GM19240 (cell line): ENCODE measurements around the gene KATNIP.

Source experiments
- DNase-seq: peaks from one replicate; pipeline ENCODE4 v3.0.0; 2011; ENCODE audit warnings: low spot score; ENCODE audit not compliant: insufficient read length

The KATNIP gene

DNA sequence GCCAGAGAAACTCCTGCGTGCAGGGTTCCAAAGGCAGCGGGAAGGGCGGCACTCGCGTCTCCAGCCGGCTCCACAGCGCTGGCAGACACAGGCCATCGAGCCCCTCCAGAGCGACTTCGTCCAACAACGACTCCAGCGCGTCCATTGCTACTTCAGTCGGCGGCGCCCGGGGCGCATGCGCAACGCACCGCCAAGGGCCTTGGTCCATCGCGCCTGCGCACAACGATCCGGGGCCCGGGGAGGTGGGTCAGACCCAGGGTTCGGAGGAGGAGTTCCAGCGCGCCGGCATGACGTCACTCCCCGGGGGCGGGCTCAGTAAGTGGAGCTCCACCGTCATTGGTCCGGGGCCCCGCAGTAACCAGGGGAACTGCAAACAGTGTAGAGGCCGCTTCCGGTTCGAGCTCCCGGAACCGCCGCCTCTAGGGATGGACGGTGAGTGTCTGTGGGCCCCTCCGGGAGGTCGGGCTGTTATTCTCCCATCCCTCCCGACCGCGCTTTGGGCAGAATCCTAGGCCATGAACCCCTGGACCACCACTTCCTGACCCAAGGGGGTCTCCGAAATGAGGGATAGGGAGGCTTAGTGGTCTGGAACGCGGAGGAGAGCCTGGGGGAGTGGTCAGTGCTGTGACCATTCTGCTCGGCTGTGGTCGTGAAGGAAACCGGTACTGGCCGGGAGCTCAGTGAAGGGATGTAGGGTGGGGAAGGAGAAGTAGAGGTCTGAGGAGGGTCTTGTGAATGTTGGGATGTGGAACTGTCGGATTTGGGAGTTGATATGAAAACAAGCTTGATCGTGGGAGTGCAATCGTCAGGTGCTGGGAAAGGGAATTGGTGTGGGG, at the start of gene KATNIP, which contains the start of gene GTF3C1:
KATNIP (plus strand) TSS at position 399 of the 836 bp plus-strand sequence; CDS start at position 426, 27 bp downstream.
GTF3C1 (minus strand) TSS at position 168 of the 836 bp plus-strand sequence; CDS start at position 145, 23 bp downstream.
- DNase-seq = peak; percentile 99

DNA sequence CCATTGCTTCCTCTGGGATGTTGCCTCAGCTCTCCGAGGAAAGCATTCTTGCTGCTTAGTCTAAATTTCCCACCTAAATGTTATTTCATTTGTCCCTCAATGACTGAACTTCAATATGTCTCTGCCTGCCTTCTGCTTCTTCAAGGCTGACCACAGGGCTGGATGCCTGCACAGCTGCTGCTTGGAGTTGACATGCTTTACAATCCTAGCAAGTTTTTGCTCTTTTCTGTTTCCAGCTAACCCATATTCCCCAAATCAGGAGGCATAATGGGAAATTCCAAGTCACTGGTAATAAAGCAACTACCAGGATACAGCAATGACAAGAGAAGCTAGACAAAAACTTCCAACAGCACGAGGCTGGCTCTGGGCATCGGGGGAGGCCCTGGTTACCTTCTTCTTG, 49.1 kb upstream of the KATNIP start:
- no peak for DNase-seq

DNA sequence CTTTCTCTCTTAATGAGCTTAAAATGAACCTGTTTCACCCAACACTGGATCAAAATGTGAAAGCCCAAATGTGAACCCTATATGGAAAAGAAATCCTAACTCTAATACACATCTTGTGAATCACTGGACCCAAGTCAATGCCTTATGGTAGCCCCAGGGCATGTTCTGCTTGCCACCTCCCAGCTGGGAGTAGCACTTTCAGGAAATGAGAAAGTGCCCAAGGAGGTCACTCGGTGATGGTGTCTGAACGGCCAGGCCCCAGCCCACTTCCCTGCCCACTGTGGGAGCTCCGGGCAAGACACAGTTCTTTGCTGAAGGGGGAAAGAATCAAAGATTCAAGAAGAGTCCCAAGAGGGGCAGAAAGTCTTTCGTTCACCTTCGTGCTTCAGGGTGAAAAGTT, 46.3 kb upstream of the KATNIP start:
- no peak for DNase-seq

DNA sequence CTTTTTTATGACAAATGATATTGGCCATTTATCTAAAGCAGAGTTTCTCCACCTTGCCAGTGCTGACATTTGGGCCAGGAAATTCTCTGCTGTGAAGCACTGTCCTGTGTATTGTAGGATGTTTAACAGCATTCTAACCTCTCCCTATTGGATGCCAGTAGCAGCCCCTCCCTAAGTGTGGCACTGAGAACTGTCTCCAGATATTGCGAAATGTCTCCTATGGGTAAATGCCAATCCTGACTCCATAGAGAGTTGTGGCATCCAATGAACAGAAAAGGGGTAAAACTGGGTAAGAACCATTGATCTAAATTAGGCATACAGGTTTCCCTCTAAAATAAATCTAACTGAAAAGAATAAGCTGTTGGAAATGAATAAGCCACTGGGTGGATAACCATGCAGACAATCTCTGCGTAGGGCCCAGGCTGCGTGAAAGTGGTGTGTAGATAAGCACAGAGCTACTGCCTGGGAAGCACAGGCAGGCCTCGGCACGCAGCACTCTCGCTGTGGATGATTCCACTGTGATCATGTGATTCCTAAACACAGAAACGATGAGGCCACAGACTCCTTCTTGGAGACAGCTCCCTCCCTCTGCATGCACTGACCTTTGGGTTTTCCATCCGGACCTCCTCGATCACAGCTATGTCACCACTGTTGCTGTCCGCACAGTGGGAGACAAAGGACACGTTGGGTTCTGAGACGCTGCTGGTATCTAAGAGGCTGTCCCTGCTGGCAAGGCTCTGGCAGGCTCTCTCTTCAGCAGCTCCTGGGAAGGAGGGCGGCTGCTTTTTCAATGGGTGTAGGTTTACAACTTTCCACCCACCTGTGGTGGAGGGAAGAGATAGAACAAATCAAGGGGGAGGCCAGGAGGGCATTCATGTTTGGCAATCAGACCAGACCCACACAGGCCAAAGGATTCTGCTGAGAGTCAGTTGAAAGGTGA, 44.4 kb upstream of the KATNIP start:
- no peak for DNase-seq

DNA sequence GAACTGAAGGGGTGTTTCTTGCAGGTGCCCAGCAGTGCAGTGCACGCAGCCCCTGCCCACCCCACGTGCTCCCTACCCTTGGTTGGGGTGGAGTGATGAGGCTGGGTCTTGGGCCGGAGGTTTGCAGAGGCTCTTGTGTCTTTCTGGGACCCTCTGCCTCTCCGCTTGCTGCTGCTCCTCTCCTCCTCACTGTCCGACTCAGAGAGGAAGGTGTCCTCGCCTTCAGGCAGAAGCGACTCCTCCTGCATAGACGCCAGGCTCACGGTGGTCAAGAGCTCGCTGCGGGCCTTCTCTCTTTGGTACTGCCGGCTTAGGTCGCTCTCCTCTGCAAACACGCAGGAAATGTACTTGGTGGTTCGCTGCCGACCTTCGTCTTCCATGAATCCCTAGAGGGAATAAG, 43.2 kb upstream of the KATNIP start:
- no peak for DNase-seq

DNA sequence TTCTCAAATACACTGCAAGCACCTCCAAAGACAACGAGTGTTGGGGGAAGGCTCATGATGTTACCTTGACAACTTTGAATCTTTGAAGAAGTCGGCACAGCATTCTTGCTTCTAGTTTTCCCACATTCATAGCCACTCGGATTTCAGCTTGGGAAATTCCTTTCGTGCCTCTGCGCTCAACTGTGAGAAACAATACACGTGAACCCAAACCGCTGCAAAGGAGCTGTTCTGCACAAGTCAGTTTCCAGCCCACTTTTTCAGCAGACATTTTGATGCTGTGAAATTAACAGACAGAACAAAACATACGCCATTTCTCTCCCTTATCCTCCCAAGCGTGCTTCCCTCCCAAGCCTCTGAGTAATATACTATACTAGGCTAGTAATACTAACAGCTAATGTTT, 41.5 kb upstream of the KATNIP start:
- no peak for DNase-seq

DNA sequence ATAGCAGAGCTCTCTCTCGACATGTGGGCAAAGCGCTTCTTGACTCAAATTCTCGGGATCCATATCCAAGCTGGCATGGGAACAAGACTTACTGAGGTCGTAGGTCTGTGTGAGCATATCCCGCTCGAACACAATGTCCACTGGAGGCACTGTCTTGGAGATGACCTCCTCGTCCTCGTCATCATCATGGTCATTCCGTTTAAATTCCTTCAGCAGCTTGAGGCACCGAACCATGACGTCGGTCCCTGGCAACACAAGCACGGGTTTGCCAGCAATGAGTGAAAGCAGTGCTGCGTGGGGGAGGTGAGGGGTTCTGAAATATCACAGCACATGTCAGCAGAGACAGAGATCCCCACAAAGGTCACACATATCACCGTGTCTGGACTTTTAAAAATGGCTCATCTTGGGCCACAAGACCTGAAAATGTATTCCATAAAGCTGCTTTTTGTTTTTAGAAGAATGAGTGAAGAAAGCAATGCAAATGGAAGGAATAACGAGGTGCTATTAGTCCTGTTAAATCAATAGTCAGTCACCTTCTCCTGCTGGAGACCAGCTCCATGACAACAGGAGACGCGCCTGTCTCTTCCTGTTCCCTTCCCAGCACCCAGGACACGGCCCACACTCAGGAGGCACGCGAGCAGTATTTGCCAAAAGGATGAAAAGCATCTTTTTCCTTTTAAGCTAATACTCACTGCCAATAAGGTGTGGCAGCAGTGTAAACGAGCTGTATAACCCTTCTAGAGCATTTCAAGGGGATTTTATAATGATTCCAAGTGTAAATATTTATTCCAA, 38.1 kb upstream of the KATNIP start:
- no peak for DNase-seq

DNA sequence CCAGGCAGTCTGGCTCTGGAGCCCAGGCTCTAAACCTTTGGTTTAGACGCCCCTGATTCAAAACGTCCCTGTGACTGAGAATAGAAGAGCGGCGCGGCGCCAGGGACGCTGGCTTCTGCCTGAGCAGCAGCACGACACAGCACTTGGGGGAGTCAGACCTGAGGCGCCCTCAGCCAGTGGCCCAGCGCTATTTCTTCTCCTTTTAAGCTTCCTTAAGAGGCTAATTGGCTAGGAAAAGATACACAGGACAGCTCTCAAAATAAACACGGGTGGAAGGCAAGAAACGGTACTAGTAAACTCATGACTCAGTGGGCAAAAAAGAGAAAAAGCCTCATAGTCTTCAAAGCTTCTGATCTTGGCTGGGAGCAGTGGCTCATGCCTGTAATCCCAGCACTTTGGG, 35.1 kb upstream of the KATNIP start:
- no peak for DNase-seq

DNA sequence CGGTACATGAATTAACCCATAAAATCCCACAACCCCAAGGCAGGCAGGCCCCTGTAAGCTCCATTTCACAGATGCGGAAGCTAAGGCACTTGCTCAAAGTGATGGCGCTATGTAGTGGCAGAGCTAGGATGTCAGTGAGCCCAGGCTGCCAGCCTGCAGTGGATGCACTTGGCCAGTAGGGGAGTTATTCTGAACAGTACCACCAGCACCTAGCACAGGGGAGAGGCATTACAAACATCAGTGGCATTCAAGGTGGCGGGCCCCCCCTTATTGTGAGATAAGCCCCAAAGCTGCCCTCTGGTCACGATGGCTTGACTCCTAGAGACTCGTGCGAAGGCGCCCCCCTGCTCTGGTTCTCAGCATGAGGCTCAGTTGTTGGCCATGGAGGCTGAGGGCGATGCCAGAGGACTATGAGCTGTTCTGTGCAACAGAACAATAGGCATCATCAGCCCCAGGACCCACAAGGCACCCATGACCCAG, 34.0 kb upstream of the KATNIP start:
- DNase-seq = peak; percentile 24

DNA sequence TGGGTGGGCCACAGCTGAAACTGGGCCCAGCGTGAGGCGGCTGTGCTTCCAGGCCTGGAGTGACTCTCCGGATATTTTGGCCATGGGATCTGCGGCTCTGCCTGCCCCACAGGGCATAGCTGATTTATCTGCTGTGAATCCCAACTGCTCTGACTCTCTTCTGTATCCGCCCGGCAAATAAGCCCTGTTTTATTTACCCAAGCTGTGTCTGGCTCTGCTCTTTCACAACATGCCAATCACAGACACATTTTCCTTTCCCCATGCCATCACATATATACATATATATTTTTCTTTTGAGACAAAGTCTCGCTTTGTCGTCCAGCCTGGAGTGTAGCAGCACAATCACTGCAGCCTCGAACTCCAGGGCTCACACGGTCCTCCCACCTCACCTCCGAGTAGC, 33.6 kb upstream of the KATNIP start:
- no peak for DNase-seq

DNA sequence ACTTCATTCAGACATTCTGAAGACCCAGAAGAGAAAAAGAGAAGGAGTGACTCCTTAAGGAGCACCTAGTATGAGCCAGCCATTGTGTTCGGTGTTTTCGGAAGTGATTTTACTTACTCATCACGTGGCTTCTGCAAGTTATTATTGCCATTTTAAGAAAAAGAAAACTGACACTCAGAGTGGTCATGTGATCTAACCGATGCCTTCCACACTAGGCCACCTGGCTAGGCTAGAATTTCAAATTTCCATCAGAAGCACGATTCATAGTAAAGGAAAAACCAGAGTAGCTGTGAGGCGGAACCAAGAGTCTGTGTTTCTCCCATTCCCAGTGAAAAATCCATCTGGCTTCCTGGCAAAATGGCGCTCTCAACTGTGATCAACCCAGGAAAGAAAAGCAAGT, 32.3 kb upstream of the KATNIP start:
- no peak for DNase-seq

DNA sequence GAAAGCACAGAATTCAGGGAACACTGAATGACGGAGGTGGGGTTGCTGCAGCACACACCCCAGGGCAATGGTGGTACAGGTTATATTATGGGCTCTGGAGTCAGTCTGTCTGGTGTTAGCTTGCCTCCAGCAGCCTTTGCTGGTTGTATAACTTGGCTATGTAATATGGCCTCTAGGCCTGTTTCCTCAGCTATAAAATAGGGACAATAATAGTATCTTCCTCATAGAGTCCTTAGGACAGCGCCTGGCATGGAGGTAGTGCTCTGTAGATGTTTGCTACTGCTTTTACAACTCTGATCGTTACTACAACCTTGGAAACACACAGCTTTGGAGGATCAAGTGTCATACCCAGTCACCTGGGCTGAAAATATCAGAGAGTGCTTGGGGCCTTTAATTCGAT, 31.7 kb upstream of the KATNIP start:
- no peak for DNase-seq

DNA sequence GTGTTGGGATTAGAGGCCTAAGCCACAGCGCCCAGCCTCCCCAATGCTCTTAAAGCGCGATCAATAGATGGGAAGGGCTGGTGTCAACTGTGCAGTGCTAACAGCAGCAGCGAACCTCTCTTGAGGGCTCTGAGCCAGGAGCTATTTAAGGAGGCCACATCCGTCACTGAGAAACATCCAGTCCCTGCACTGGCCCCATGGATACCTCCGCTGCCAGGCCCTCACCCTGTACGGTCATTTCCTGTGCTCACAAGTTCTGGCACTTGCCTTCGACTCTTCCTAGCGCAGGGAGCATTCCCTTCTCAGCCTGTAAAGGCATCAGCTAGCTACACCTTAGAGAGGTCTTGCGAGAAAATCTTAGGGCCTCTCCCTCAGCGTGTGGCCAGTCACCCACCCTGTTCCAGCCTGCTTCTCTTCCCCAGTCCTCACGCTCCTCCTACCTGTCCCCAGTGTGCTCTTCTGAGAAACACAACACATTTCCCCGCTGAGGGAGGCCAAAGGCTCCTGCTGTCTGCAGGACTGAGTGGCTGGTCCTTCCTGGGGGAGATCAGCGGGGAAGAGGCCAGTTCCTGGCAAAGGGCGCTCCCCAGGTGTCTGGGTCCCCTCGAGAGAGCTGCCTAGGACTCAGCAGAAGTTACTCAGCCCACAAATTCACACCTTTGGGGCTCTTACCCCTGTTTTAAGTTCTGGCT, 28.8 kb upstream of the KATNIP start:
- no peak for DNase-seq

DNA sequence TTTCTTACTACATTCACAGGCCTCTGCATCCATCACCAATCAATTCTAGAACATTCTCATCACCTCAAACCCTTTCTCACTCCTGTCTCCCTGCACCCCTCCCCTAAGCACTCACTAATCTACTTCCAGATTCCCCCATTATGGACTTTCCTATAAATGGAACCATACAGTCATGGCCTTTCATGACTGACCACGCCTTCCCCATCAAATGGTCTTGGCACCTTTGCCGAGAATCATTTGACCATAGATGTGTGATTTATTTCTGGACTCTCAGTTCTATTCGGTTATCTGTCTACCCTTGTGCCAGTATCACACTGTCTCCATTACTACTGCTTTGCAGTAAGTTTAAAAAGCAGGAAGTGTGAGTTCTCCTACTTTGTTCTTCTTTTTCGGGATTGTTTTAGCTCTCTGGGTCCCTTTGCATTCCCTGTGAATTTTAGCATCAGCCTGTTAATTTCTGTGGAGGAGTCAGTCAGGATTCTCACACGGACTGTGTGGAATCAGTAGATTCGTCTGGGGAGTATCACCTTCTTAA, 27.7 kb upstream of the KATNIP start:
- no peak for DNase-seq

DNA sequence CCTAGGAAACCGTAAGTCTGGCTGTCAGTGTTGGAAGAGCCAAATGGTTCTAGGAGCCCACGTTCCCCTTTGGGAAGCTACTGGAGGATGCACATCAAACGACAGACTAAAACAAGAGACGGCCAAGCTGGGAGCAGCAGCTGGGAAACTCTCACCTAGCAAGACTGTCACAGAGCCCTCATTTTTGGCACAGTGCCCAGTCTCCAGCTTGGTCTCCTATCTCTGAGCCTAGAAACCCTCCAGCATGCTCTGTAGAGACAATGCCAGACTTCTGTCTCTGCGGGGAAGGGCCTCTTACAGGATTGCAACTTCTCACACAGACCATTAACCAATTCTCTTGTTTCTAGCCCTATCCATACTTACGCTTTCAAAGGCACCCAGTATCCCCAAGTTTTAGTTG, 23.8 kb upstream of the KATNIP start:
- DNase-seq = no peak

DNA sequence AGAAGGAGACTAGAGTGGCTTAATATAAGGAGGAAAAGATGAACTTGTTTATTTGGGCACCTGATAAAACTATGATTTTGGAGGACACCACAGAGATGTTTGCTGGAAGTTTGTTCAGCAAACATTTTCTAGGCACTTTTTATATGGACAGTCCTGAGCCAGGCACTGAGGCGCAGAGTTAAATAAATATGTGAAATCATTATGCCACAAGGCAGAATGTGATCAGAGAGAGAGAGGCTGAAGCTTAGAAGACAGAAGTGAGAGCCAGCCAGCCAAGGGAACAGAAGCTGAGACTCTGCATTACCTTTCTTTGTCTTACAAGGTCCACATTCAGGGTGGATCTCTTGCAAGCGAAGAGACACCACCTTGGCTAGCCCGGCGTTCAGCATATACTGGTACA, 21.6 kb upstream of the KATNIP start:
- DNase-seq = no peak

DNA sequence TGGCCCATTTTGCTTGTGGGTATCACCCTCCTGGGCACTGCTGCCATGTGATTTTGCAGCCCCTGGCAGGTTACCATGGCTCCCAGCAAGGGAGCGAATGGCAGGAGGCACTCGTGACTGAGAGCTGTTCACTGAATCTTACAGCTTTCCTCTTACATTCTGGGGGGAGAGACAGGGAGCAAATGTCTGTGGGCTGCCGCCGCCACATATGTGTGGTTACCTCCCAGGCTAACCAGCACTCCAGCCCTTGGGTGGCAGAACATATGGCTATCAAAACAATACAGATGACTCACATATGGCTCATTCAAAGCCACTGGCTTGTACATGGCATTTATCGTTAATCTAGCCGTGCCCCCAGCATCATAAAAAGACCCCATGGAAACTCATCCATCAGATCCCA, 20.0 kb upstream of the KATNIP start:
- DNase-seq = no peak

DNA sequence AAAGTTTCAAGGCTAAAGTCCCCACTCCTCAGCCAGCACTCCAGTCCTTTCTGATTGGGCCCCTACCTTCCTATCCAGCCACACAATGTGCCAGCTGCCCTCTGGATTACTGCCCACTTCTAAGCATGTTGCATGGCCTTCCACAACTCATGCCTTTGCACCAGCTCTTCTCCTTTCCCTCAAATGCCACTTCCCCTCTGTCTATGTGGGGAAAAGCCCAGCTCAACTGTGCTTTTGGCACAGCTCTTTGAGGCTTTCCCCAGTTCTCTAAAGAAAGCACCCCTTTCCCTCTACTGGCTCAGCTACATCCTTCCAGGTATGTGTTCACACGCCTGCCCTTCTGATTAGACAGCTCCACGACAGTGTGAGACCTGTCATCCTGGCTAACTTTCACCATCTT, 18.8 kb upstream of the KATNIP start:
- no peak for DNase-seq

DNA sequence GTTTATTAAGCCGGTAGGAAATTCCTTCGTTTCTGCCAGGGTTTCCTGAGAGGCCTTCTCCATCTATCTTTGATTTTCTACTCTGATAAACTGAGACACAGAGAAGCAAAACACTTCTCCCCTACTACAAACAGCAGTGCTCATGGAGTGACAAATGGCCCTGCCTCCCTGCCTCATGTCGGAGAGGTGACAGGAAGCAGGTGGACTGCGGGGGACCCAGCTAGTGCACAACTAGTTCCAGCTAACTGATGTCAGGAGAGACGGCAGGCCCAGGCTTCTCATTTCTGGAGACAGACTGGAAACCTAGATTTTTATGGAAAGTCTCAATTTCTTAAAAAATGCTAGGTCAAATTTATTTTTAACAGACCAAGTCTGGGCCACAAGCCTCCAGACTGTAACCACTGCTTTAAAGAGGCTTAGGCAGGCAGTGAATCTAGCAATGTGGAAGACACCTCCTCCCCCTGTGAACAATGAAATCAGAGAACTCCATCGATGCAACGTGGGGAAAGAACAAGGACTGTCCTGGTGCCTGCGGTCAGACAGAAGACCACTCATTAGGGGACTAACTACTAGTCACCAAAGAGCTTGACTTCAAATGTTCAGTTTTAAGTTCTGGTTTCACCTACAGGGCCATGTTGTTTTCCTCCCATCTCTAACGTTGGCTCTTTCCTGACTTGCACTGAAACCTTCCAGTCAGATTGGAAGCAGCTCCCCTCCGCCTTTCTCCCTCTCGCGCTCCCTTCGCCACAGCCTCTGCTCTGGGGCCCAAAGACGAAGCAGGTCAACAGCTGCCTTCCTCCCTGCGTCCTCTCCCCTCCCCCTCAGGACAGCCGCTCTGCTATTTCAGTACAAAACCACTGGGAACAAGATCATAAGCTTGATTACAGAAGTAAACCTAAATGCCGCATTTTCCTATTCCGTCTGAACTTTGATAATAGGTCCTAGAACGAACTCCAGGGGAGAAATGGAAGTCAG, 17.8 kb upstream of the KATNIP start:
- DNase-seq = no peak
